NT2/D1 (cell line): Measurements from ENCODE around the gene NSMCE1.

ENCODE experiments used
- SUZ12 ChIP-seq: IDR thresholded peaks from 2 replicates; pipeline ENCODE4 v1.6.1; 2011; ENCODE audit not compliant: insufficient read length, insufficient read depth; ENCODE audit errors: extremely low read depth
- YY1 ChIP-seq: IDR thresholded peaks from 2 replicates; pipeline ENCODE4 v1.6.1; 2011; ENCODE audit not compliant: insufficient read length, insufficient read depth
- ZNF274 ChIP-seq: IDR thresholded peaks from 2 replicates; pipeline ENCODE4 v1.6.1; 2011; ENCODE audit warnings: mild to moderate bottlenecking, low read depth, low read length

DNA sequence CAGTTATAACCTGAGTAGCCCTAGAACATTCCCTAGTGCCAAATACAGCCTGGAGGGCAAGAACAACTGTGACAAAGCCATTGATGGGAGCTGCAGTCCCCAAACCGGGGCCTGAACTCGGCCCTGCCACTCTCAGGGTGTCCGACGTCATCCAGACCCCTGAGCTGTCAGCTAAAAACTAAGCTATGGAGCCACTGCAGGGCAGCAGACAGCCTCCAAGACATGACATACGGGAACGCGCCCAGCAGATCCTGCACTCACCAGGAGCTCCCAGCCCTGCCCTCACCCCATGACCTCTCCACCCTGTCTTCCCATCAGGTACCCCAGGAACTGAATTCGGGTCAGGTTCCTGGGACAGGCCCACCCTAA lies 36.9 kb downstream of the NSMCE1 start:
- TF ChIP-seq SUZ12: no peak
- no peak for TF ChIP-seq ZNF274
- TF ChIP-seq YY1: no peak
